Muscle of arm (tissue), 12 donors: ENCODE measurements around the gene MYH4. TPM values are rescaled to one million over a fixed set of nuclear protein-coding genes. Genes with fewer than 3 reads are reported as not detected.

ENCODE experiments used
- DNase-seq: peaks from one replicate; pipeline ENCODE4 v3.0.0-alpha.2; 2013
- polyA plus RNA-seq, 12 donors: library from polyadenylated mRNA; unstranded; fragments of 120-200 nt; gene quantifications; one replicate each; pipeline ENCODE4 v1.2.1, GENCODE V29; 2013; ENCODE audit not compliant: insufficient read length in 12 of 12

MYH4 gene
- polyA plus RNA-seq, 12 donors, result 0.07 to 5.1 (median 0.44) TPM; not detected in 1

GRCh38 chr17:10421900-10422542, 47.3 kb downstream of the MYH4 start, which contains the start of gene MYH8:
Gene MYH8 (minus strand): TSS chr17:10421950. CDS start chr17:10420227, 1,723 bp downstream.
- DNase-seq, result peak; percentile 9

GRCh38 chr17:10421211-10421610, 48.1 kb downstream of the MYH4 start:
- no peak for DNase-seq

GRCh38 chr17:10420811-10421210, 48.5 kb downstream of the MYH4 start:
- no peak for DNase-seq

GRCh38 chr17:10417431-10417830, 51.9 kb downstream of the MYH4 start:
- peak; percentile 10 for DNase-seq

- no peak for DNase-seq
Observed at GRCh38 chr17:10415161-10415560, 54.2 kb downstream of the MYH4 start.

- DNase-seq, result no peak
Observed at GRCh38 chr17:10403589-10403988, 65.8 kb downstream of the MYH4 start.

- DNase-seq, result no peak
Observed at GRCh38 chr17:10398352-10398751, 71.0 kb downstream of the MYH4 start.

- no peak for DNase-seq
Observed at GRCh38 chr17:10396524-10397163, 72.7 kb downstream of the MYH4 start.

GRCh38 chr17:10394201-10394887, 75.0 kb downstream of the MYH4 start:
- no peak for DNase-seq

Other genes with a start within 250 kb of the MYH4 start
- 10 to 100 TPM in 1 of 12 donors, 1 to 10 TPM in 4, under 1 TPM in 6, not detected in 1; 0.39 to 33.1 (median 0.94) TPM for gene MYH13, start 96.6 kb downstream of the MYH4 start, polyA plus RNA-seq
- gene MYH8, start 47.6 kb downstream of the MYH4 start, polyA plus RNA-seq, result 1,000 to 10,000 TPM in 8 of 12 donors, 100 to 1,000 TPM in 4; 458 to 4,327 (median 1,781) TPM
- 10 to 100 TPM in 8 of 12 donors, 1 to 10 TPM in 3, not detected in 1; 5.8 to 20.0 (median 15.4) TPM for gene MYH1, start 49.0 kb upstream of the MYH4 start, polyA plus RNA-seq
- gene MYH2, start 80.1 kb upstream of the MYH4 start, polyA plus RNA-seq, result 100 to 1,000 TPM in 3 of 12 donors, 10 to 100 TPM in 9; 10.2 to 173 (median 70.2) TPM
- gene MYH3, start 187.8 kb upstream of the MYH4 start, polyA plus RNA-seq, result over 10,000 TPM in 8 of 12 donors, 1,000 to 10,000 TPM in 4; 4,109 to 17,402 (median 12,493) TPM
- 10 to 100 TPM in 11 of 12 donors, not detected in 1; 22.7 to 33.1 (median 26.3) TPM for gene SCO1, start 228.0 kb upstream of the MYH4 start, polyA plus RNA-seq
- 10 to 100 TPM in 11 of 12 donors, not detected in 1; 14.1 to 24.5 (median 18.3) TPM for gene ADPRM, start 228.0 kb upstream of the MYH4 start, polyA plus RNA-seq